A549 (cell line): ENCODE measurements around the gene NELFCD. TPM values are rescaled to one million over a fixed set of nuclear protein-coding genes. Genes with fewer than 3 reads are reported as not detected.
A peak's percentile ranks its signal among the peaks of the same experiment; 100 is the strongest.

ENCODE experiments used
- ATAC-seq, 2 experiments: fragments of 200-7000 bp in 1 of 2; fragments of >200 bp in 1 of 2; cut with Nextera tagmentation in 1 of 2; cut with Tn5 transposase in 1 of 2; 3 replicates each; pipeline versions ENCODE4 v1.8.0 to v1.9.1; 2018 to 2020; ENCODE audit warnings: mild to moderate bottlenecking in 1 of 2, moderate library complexity in 1 of 2
- CTCF ChIA-PET: fragments of 300-600 bp; sonication (Branson Sonifier 250); formaldehyde crosslinking; extraction: SDS; loops from one replicate; lab custom pipeline; 2021; ENCODE audit warnings: antibody characterized with exemption, inconsistent platforms; lab: Yijun Ruan, JAX
- POLR2A ChIA-PET: fragments of 350-600 bp; formaldehyde crosslinking; extraction: SDS; loops from one replicate; lab custom pipeline; 2021; ENCODE audit warnings: antibody characterized with exemption, inconsistent platforms; lab: Yijun Ruan, JAX
- DNase-seq, 2 experiments: peaks; one replicate each; pipeline versions ENCODE4 v3.0.0 to v3.0.0-alpha.2; 2011 to 2016; ENCODE audit warnings: low read depth in 1 of 2, low spot score in 1 of 2
- FAIRE-seq: peaks from 2 replicates; lab custom pipeline; 2011; peaks lifted over from hg19 to GRCh38; lab: Jason Lieb, UNC
- H3K27ac ChIP-seq, 2 experiments: fragments of >200 bp; sonication (Bioruptor Twin); formaldehyde crosslinking; 3 replicates each; pipeline ENCODE4 v1.5.1; 2016 to 2017
- H3K4me1 ChIP-seq: fragments of >200 bp; sonication (Bioruptor Twin); formaldehyde crosslinking; 3 replicates; pipeline ENCODE4 v1.6.1; 2016
- H3K4me2 ChIP-seq: fragments of >200 bp; sonication (Bioruptor Twin); formaldehyde crosslinking; 3 replicates; pipeline ENCODE4 v1.6.1; 2016
- H3K4me3 ChIP-seq: fragments of >200 bp; sonication (Bioruptor Twin); formaldehyde crosslinking; 3 replicates; pipeline ENCODE4 v1.5.1; 2016
- H3K9me3 ChIP-seq: fragments of >200 bp; sonication (Bioruptor Twin); formaldehyde crosslinking; 3 replicates; pipeline ENCODE4 v1.6.1; 2016
- BHLHE40 ChIP-seq: IDR thresholded peaks from 2 replicates; pipeline ENCODE4 v1.6.1; 2012; ENCODE audit warnings: low read depth, low read length, inconsistent platforms
- CBX8 ChIP-seq: fragments of 200-600 bp; sonication (generic); IDR thresholded peaks from 2 replicates; pipeline ENCODE4 v1.6.1; 2016
- CEBPB ChIP-seq, 2 experiments: fragments of >200 bp in 1 of 2; sonication (Bioruptor Twin) in 1 of 2; formaldehyde crosslinking in 1 of 2; IDR thresholded peaks; 2 replicates each; pipeline ENCODE4 v1.6.1; 2012 to 2016
- CHD2 ChIP-seq: fragments of 150-350 bp; IDR thresholded peaks from 2 replicates; pipeline ENCODE4 v1.6.1; 2014; ENCODE audit warnings: low read length; ENCODE audit not compliant: partially characterized antibody
- EP300 ChIP-seq, 2 experiments: fragments of >200 bp; sonication (Bioruptor Twin); formaldehyde crosslinking; IDR thresholded peaks; 2 replicates in 1 of 2; 3 replicates in 1 of 2; pipeline ENCODE4 v1.6.1; 2016 to 2017
- ESRRA ChIP-seq: fragments of 150-350 bp; IDR thresholded peaks from 2 replicates; pipeline ENCODE4 v1.6.1; 2014; ENCODE audit warnings: mild to moderate bottlenecking, low read length, borderline replicate concordance
- HDAC2 ChIP-seq: fragments of 200-600 bp; sonication (generic); IDR thresholded peaks from 2 replicates; pipeline ENCODE4 v1.6.1; 2016
- HEYL ChIP-seq: fragments of 250-450 bp; sonication (Bioruptor Pico); IDR thresholded peaks from 2 replicates; pipeline ENCODE4 v1.8.0; 2021; ENCODE audit warnings: mild to moderate bottlenecking, moderate library complexity
- HOXA7 ChIP-seq: fragments of 250-450 bp; sonication (Bioruptor Pico); IDR thresholded peaks from 2 replicates; pipeline ENCODE4 v1.5.0; 2020; ENCODE audit warnings: mild to moderate bottlenecking, moderate library complexity
- HOXB13 ChIP-seq: fragments of 250-450 bp; sonication (Bioruptor Pico); IDR thresholded peaks from 2 replicates; pipeline ENCODE4 v1.5.0; 2020; ENCODE audit warnings: low read depth, mild to moderate bottlenecking, moderate library complexity
- JUN ChIP-seq, 2 experiments: fragments of >200 bp; sonication (Bioruptor Twin); formaldehyde crosslinking; IDR thresholded peaks; 2 replicates in 1 of 2; 3 replicates in 1 of 2; pipeline ENCODE4 v1.6.1; 2016 to 2017
- JUNB ChIP-seq: fragments of >200 bp; sonication (Bioruptor Twin); formaldehyde crosslinking; IDR thresholded peaks from 2 replicates; pipeline ENCODE4 v1.6.1; 2016
- KDM5A ChIP-seq: fragments of 200-600 bp; sonication (generic); IDR thresholded peaks from 2 replicates; pipeline ENCODE4 v1.6.1; 2016; ENCODE audit warnings: antibody characterized with exemption, mild to moderate bottlenecking
- MAFK ChIP-seq: fragments of 450-650 bp; IDR thresholded peaks from 2 replicates; pipeline ENCODE4 v1.6.1; 2014; ENCODE audit not compliant: partially characterized antibody
- NR3C1 ChIP-seq: fragments of >200 bp; sonication (Bioruptor Twin); formaldehyde crosslinking; IDR thresholded peaks from 3 replicates; pipeline ENCODE4 v1.6.1; 2017
- PHF8 ChIP-seq: fragments of 200-600 bp; sonication (generic); IDR thresholded peaks from 2 replicates; pipeline ENCODE4 v1.6.1; 2016; ENCODE audit warnings: low read depth, mild to moderate bottlenecking, antibody characterized with exemption, moderate library complexity, borderline replicate concordance
- POLR2A ChIP-seq: IDR thresholded peaks from 2 replicates; pipeline ENCODE4 v1.6.1; 2012; ENCODE audit warnings: mild to moderate bottlenecking, low read length
- POLR2AphosphoS2 ChIP-seq: conservative IDR thresholded peaks from 2 replicates; pipeline ENCODE4 v1.6.1; 2012; ENCODE audit warnings: low read length, improper control_type of control experiment, inconsistent platforms
- SMC3 ChIP-seq: fragments of >200 bp; sonication (Bioruptor Twin); formaldehyde crosslinking; IDR thresholded peaks from 3 replicates; pipeline ENCODE4 v1.6.1; 2018; ENCODE audit warnings: inconsistent platforms
- TFCP2L1 ChIP-seq: fragments of 250-450 bp; sonication (Bioruptor Pico); IDR thresholded peaks from 2 replicates; pipeline ENCODE4 v1.5.0; 2021; ENCODE audit warnings: mild to moderate bottlenecking
- TP53 ChIP-seq: fragments of 250-450 bp; sonication (Bioruptor Pico); IDR thresholded peaks from 2 replicates; pipeline ENCODE4 v1.5.0; 2021; ENCODE audit warnings: mild to moderate bottlenecking, moderate library complexity
- ZC3H11A ChIP-seq: fragments of 450-650 bp; IDR thresholded peaks from 2 replicates; pipeline ENCODE4 v1.6.1; 2014; ENCODE audit warnings: antibody characterized with exemption, mild to moderate bottlenecking
- ZNF302 ChIP-seq: fragments of 250-450 bp; sonication (Bioruptor Pico); IDR thresholded peaks from 2 replicates; pipeline ENCODE4 v1.9.0; 2021; ENCODE audit warnings: inconsistent platforms, mild to moderate bottlenecking, moderate library complexity
- WGBS: methylation state at CpG from one replicate; pipeline ENCODE4 v1.1.6; 2017; ENCODE audit errors: missing lambda C conversion rate; 5-methylcytosine and 5-hydroxymethylcytosine counted together
- polyA plus RNA-seq, 4 experiments: library from polyadenylated mRNA; depleted of rRNA in 3 of 4; stranded (reverse); fragments of >200 nt; fragmentation: RNase III in 1 of 4; extraction: RNeasy Plus Mini Kit Qiagen cat#74134 plus additional on column Dnase treatment in 1 of 4; gene quantifications; 2 replicates in 3 of 4; 3 replicates in 1 of 4; pipeline ENCODE4 v1.2.3, GENCODE V29; 2011 to 2017
- TF ChIP-seq, protein P1 (sequence below): IDR thresholded peaks from 2 replicates; pipeline ENCODE4 v1.6.1; 2012
- TF ChIP-seq, protein P2 (sequence below): IDR thresholded peaks from 2 replicates; pipeline ENCODE4 v1.6.1; 2012; ENCODE audit warnings: low read depth, borderline replicate concordance
- TF ChIP-seq, protein P3 (sequence below): fragments of >200 bp; sonication (Bioruptor Twin); formaldehyde crosslinking; IDR thresholded peaks from 2 replicates; pipeline ENCODE4 v1.6.1; 2016

NELFCD gene
- polyA plus RNA-seq, 2 of the 4 experiments (the other 2 are of a cell fraction), result 58.8 to 74.0 TPM

- H3K4me1 ChIP-seq, result peaks cover 21% of the 10 kb centered on the region
Observed at GRCh38 chr20:59006864-59007664, 26.0 kb downstream of the NELFCD start, which contains the start of gene CTSZ. CTSZ (minus strand) TSS chr20:59007254; CDS start chr20:59007128, 126 bp downstream.

GRCh38 chr20:59007665-59008511 is 26.8 kb downstream of the NELFCD start:
- Histone ChIP-seq H3K4me1 (peaks cover 21% of the 10 kb centered on the region), H3K9me3 (no peaks in the 10 kb centered on the region), H3K4me2 (peak overlapping the region; percentile 76), H3K4me3 (peak overlapping the region; percentile 99), H3K27ac (peak overlapping the region; percentile 75 to 98)
- CTCF ChIA-PET, result interaction anchor here (0.6 to 2.4 kb wide), 3 partner anchors 14 to 448 kb away, joined by 3 to 7 read pairs (median 3); partner anchors contain the start of gene STX16
- WGBS, result 84% methylated on average over 20 of the region's 24 CpGs
- TF ChIP-seq TFCP2L1 (no peak), TP53 (CRISPR knock-in tag) (no peak), CBX8 (no peak), HDAC2 (no peak), POLR2AphosphoS2 (no peak), MAFK (no peak), HEYL (no peak), BHLHE40 (no peak), KDM5A (no peak), SMC3 (no peak), JUN (IDR thresholded peaks at IDR 0.05) (no peak), ZC3H11A (no peak), CHD2 (no peak), ZNF302 (no peak), NR3C1 (no peak)
- TF ChIP-seq, protein P1, sequence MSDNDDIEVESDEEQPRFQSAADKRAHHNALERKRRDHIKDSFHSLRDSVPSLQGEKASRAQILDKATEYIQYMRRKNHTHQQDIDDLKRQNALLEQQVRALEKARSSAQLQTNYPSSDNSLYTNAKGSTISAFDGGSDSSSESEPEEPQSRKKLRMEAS, result no peak
- TF ChIP-seq, protein P2, sequence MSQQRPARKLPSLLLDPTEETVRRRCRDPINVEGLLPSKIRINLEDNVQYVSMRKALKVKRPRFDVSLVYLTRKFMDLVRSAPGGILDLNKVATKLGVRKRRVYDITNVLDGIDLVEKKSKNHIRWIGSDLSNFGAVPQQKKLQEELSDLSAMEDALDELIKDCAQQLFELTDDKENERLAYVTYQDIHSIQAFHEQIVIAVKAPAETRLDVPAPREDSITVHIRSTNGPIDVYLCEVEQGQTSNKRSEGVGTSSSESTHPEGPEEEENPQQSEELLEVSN, result no peak
- DNase-seq (no peak), ATAC-seq (no peak), FAIRE-seq (no peak)
- POLR2A ChIA-PET, result no interaction called here

More at GRCh38 chr20:59006864-59007664, 26.0 kb downstream of the NELFCD start, which contains the start of gene CTSZ:
- Histone ChIP-seq H3K4me2 (peak within 1 kb of the TSS; percentile 76), H3K9me3 (no peaks in the 10 kb centered on the region), H3K4me3 (peak within 1 kb of the TSS; percentile 99), H3K27ac (peak within 1 kb of the TSS; percentile 75 to 98)
- whole genome bisulfite sequencing, result 33% methylated on average over 3 of the region's 82 CpGs
- DNase-seq (peak; percentile 32 to 74), ATAC-seq (peak; percentile 84 to 89), FAIRE-seq (no peak)
- TF ChIP-seq CHD2 (no peak), TFCP2L1 (no peak), POLR2A (peak; percentile 54), HOXB13 (CRISPR knock-in tag) (no peak), EP300 (IDR thresholded peaks at IDR 0.05) (no peak), SMC3 (no peak), JUNB (no peak), ESRRA (no peak), PHF8 (peak; percentile 34), HOXA7 (CRISPR knock-in tag) (no peak), JUN (IDR thresholded peaks at IDR 0.05) (peak in 1 of 2 experiments; percentile 52; a peak in 1 of 5 replicates), ZNF302 (no peak), POLR2AphosphoS2 (no peak), CEBPB (IDR thresholded peaks at IDR 0.05) (no peak)
- TF ChIP-seq, protein P3, sequence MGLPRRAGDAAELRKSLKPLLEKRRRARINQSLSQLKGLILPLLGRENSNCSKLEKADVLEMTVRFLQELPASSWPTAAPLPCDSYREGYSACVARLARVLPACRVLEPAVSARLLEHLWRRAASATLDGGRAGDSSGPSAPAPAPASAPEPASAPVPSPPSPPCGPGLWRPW, result no peak
- CTCF ChIA-PET, result no interaction called here
- POLR2A ChIA-PET, result no interaction called here
